Left lung (tissue), 10 donors: ENCODE measurements around the gene GIMAP4. TPM values are rescaled to one million over a fixed set of nuclear protein-coding genes. Genes with fewer than 3 reads are reported as not detected.
A peak's percentile ranks its signal among the peaks of the same experiment; 100 is the strongest.

Source experiments
- ATAC-seq: fragments of 200-7000 bp; cut with Tn5 transposase; one replicate; pipeline ENCODE4 v1.9.1; 2020; ENCODE audit warnings: moderate library complexity
- DNase-seq, 4 donors: peaks; one replicate each; pipeline ENCODE4 v3.0.0-alpha.2; 2013 to 2020
- H3K27ac ChIP-seq, 2 donors: fragments of 200-600 bp; sonication (generic) in 1 of 2; one replicate each; pipeline versions ENCODE4 v1.5.0 to v1.8.0; 2020 to 2021
- H3K27me3 ChIP-seq, 2 donors: fragments of 200-600 bp; sonication (generic) in 1 of 2; one replicate each; pipeline versions ENCODE4 v1.5.0 to v1.8.0; 2020 to 2021
- H3K36me3 ChIP-seq, 2 donors: fragments of 200-600 bp; sonication (generic) in 1 of 2; one replicate each; pipeline versions ENCODE4 v1.5.0 to v1.8.0; 2020 to 2021
- H3K4me1 ChIP-seq, 2 donors: fragments of 200-600 bp; one replicate each; pipeline ENCODE4 v1.8.0; 2021
- H3K4me3 ChIP-seq, 2 donors: fragments of 200-600 bp; sonication (generic) in 1 of 2; one replicate each; pipeline versions ENCODE4 v1.5.0 to v1.8.0; 2020 to 2021; ENCODE audit warnings: mild to moderate bottlenecking in 1 of 2
- H3K9me3 ChIP-seq, 2 donors: fragments of 200-600 bp; sonication (generic) in 1 of 2; one replicate each; pipeline versions ENCODE4 v1.5.0 to v1.8.0; 2020 to 2021
- CTCF ChIP-seq, 2 donors: fragments of 200-600 bp; sonication (generic) in 1 of 2; IDR thresholded peaks; one replicate each; pipeline versions ENCODE4 v1.5.0 to v1.8.0; 2021; ENCODE audit warnings: antibody characterized with exemption in 2 of 2
- intact Hi-C, 2 donors: fragments of 100-400 bp; cut with DNase I; formaldehyde crosslinking; loops; one replicate each; pipeline versions ENCODE4 v1.11.2 to v1.14.2; 2022
- polyA plus RNA-seq, 6 donors: library from polyadenylated mRNA; unstranded; fragments of 120-200 nt; gene quantifications; one replicate each; pipeline ENCODE4 v1.2.1, GENCODE V29; 2013; ENCODE audit not compliant: insufficient read length in 6 of 6
- total RNA-seq, 2 donors: library from RNA; stranded (reverse); fragmentation: NEBNext Ultra II Directional; extraction: Animal tissue kit (Norgen Biotek cat#: 25700); gene quantifications; one replicate each; pipeline ENCODE4 v1.2.1, GENCODE V29; 2021
- donor health status: DM: no; HTN: yes; CAD: no.
- donor health status: DM: no; HTN: no; CAD: no.

GIMAP4 gene
- total and polyA plus RNA-seq, 8 donors = 31.3 to 108 (median 73.1) TPM

DNA sequence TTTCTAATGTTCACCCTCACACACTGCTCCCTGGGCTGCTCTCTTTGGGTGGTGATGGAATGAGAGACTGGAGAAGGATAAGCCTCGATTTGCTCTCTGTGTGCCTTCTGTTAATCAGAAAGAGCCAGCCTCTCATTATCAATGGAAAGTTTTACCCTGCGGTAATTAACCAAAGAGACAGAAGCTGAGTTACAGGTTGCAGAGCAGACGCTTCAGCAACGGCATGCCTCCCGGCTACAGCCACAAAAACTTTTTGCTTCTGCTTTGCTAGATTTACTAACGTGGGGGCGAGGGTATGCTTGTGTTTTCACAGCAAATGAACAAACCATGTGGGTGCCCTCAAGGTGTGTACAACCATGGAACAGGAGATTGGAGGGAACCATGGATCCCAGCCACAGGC is 18.0 kb downstream of the GIMAP4 start:
- Histone ChIP-seq H3K27me3 (no peaks in the 10 kb centered on the region), H3K9me3 (peaks cover 0 to 11% of the 10 kb centered on the region in 2 donors), H3K4me3 (no peak overlapping the region), H3K4me1 (peaks cover 0 to 38% of the 10 kb centered on the region in 2 donors), H3K27ac (peak overlapping the region in 1 of 2 donors; percentile 83), H3K36me3 (no peaks in the 10 kb centered on the region)
- no peak for ATAC-seq
- intact Hi-C loops = no loop called here
- no peak for TF ChIP-seq CTCF (IDR thresholded peaks at IDR 0.05)
- DNase-seq = no peak

GRCh38 chr7:150586068-150586784 is 19.0 kb downstream of the GIMAP4 start:
- no peak for DNase-seq
- no peak overlapping the region for H3K4me3 ChIP-seq
- peak; percentile 84 for ATAC-seq
- intact Hi-C loops = no loop called here
- no peak for TF ChIP-seq CTCF (IDR thresholded peaks at IDR 0.05)
- peak overlapping the region; percentile 3 to 83 for H3K27ac ChIP-seq
- no peaks in the 10 kb centered on the region for H3K27me3 ChIP-seq
- H3K9me3 ChIP-seq = peaks cover 0 to 7% of the 10 kb centered on the region in 2 donors
- peaks cover 0 to 32% of the 10 kb centered on the region in 2 donors for H3K4me1 ChIP-seq
- no peaks in the 10 kb centered on the region for H3K36me3 ChIP-seq

DNA sequence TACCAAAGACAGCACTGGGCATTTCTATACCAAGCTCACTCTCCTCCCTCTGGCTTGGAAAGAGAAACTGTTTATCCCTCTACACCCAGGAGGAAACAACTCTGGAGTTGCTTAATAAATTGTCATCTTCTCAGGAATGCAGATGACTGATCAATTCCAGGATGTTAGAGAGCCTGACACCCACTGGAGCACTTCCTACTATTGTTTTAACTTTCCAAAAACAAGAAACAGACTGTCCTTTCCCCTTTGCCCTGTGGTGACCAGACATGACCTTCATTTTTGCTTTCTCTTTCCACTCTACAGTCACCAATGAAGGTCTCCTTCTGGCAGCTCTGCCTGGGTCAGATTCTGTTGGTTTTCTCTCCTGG is 19.6 kb downstream of the GIMAP4 start:
- Histone ChIP-seq H3K36me3 (no peaks in the 10 kb centered on the region), H3K27ac (peak overlapping the region; percentile 50 to 83), H3K4me3 (no peak overlapping the region), H3K4me1 (peaks cover 0 to 32% of the 10 kb centered on the region in 2 donors), H3K27me3 (no peaks in the 10 kb centered on the region), H3K9me3 (peaks cover 0 to 4% of the 10 kb centered on the region in 2 donors)
- DNase-seq (peak in 1 of 4 donors; percentile 16), ATAC-seq (peak; percentile 81)
- intact Hi-C loops = no loop called here
- no peak for TF ChIP-seq CTCF (IDR thresholded peaks at IDR 0.05)

- DNase-seq (no peak), ATAC-seq (no peak)
- Histone ChIP-seq H3K4me1 (peaks cover 0 to 32% of the 10 kb centered on the region in 2 donors), H3K27ac (peak overlapping the region; percentile 50 to 83), H3K9me3 (peaks cover 0 to 10% of the 10 kb centered on the region in 2 donors), H3K4me3 (no peak overlapping the region), H3K27me3 (no peaks in the 10 kb centered on the region), H3K36me3 (no peaks in the 10 kb centered on the region)
- intact Hi-C loops = no loop called here
- TF ChIP-seq CTCF (IDR thresholded peaks at IDR 0.05) = no peak
These were observed 20.4 kb downstream of the GIMAP4 start for GRCh38 chr7:150587551-150587950.

DNA sequence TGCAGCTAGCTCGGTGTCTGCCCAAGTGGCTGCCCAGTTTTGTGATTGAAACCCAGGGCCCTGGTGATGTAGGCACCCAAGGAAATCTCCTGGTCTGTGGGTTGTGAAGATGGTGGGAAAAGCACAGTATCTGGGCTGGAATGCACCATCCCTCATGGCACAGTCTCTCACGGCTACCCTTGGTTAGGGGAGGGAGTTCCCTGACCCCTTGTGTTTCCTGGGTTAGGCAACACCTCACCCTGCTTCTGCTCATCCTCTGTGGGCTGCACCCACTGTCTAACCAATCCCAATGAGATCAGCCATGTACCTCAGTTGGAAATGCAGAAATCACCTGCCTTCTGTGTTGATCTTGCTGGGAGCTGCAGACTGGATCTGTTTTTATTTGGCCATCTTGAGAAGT is 27.6 kb downstream of the GIMAP4 start:
- no peak for DNase-seq
- intact Hi-C loops = no loop called here
- H3K4me1 ChIP-seq = no peaks in the 10 kb centered on the region
- H3K27ac ChIP-seq = no peak overlapping the region
- no peaks in the 10 kb centered on the region for H3K27me3 ChIP-seq
- no peak for TF ChIP-seq CTCF (IDR thresholded peaks at IDR 0.05)
- H3K4me3 ChIP-seq = no peak overlapping the region
- no peaks in the 10 kb centered on the region for H3K36me3 ChIP-seq
- ATAC-seq = no peak
- H3K9me3 ChIP-seq = peaks cover 0 to 29% of the 10 kb centered on the region in 2 donors
